ENCODE measurements around the gene UHRF1.

UHRF1 gene

DNA sequence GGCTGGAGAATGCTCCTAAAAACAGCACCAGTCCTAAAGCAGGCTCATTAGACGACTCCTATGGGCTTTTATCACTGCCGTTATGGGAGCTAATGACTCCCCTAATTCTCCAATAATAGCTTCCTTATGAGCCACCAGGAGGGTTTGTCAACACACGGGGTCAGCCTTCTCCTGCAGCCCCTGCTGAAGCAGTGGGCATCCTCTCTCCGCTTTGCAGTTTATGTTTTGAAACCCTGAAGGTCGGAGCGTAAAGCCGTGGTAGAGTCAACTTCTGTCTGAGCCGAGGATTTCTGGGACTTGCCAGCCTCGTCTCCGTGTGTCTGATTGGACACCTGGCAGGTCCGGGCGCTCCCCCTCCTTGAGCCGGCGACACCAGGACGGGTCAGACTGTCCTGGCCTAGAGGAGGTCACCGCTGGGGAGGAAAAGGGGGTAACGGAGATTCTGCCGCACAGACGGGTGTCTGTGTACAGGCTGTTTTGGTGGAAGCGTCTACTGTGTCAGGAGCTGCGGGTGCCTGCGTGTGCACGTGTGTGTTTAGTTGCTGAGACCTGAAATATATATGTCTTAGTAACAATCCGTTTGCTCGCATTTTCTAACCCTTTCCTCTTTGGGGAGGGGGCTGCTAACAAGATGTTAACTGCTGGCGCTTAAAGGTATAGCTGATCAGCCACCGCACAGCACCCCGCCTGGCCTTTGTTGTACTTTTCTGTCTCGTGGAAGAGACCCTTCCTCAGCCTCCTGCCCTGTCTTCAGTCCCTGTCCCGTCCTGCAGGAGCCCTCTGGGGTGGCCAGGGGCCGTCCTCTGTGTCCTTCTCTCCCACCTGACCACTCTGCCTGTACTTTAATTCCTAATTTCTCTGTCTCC, 61.5 kb downstream of the UHRF1 start:
- Histone ChIP-seq H3K4me2 (ENCODE audit: low read depth, low read length, poor library complexity, severe bottlenecking) (peak overlapping the region; percentile 99), H3K9ac (ENCODE audit: low read depth, low read length, poor library complexity, severe bottlenecking) (peak overlapping the region; percentile 90), H3K36me3 (ENCODE audit: insufficient read depth, low read length) (no peaks in the 10 kb centered on the region), H3K27me3 (ENCODE audit: insufficient read depth, low read length, poor library complexity, severe bottlenecking) (no peaks in the 10 kb centered on the region), H3K79me2 (ENCODE audit: insufficient read depth, low read length) (peaks cover 63% of the 10 kb centered on the region), H3K9me2 (replicated peaks; ENCODE audit: low read depth, low read length) (no peaks in the 10 kb centered on the region), H3K4me1 (ENCODE audit: insufficient read depth, low read length, poor library complexity, severe bottlenecking) (peaks cover 30% of the 10 kb centered on the region), H3K4me3 (ENCODE audit: low read length, poor library complexity, severe bottlenecking) (peak overlapping the region; percentile 88), H3F3A (ENCODE audit: low read depth) (0 out of 2 replicates have a peak, but pooled peaks cover 2% of the 10 kb centered on the region), H2AFZ (ENCODE audit: low read length) (no peak overlapping the region), H4K20me1 (ENCODE audit: insufficient read depth, low read length, poor library complexity, severe bottlenecking) (peaks cover 52% of the 10 kb centered on the region), H3K9me3 (ENCODE audit: insufficient read depth, low read depth, low read length) (no peaks in the 10 kb centered on the region)
- TF ChIP-seq, protein P1, sequence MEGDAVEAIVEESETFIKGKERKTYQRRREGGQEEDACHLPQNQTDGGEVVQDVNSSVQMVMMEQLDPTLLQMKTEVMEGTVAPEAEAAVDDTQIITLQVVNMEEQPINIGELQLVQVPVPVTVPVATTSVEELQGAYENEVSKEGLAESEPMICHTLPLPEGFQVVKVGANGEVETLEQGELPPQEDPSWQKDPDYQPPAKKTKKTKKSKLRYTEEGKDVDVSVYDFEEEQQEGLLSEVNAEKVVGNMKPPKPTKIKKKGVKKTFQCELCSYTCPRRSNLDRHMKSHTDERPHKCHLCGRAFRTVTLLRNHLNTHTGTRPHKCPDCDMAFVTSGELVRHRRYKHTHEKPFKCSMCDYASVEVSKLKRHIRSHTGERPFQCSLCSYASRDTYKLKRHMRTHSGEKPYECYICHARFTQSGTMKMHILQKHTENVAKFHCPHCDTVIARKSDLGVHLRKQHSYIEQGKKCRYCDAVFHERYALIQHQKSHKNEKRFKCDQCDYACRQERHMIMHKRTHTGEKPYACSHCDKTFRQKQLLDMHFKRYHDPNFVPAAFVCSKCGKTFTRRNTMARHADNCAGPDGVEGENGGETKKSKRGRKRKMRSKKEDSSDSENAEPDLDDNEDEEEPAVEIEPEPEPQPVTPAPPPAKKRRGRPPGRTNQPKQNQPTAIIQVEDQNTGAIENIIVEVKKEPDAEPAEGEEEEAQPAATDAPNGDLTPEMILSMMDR (conservative IDR thresholded peaks at IDR 0.05; ENCODE audit: low read length) = no peak
- TF ChIP-seq EZH2phosphoT487 (IDR thresholded peaks at IDR 0.05; ENCODE audit: borderline replicate concordance) = no peak

DNA sequence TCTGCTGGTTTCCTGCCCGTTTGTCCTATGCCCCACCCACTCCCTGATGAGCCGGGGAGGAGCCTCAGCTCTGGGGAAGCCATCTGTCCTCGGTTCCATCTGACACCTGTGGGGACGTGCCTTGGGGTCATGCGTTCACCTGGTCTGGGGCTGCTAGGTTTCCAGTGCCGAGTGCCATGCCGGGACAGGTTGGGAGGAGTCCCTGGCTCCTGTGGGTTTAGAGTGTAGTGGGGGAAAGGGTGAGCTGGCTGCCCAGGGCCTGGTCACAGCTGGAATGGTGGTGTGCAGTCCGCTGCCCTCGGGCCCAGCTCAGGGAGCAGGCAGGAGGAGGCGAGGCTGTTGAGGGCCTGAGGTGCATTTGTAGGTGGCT, 62.1 kb downstream of the UHRF1 start:
- Histone ChIP-seq H3K9ac (ENCODE audit: low read depth, low read length, poor library complexity, severe bottlenecking) (peak overlapping the region; percentile 90), H3K9me2 (replicated peaks; ENCODE audit: low read depth, low read length) (no peaks in the 10 kb centered on the region), H3K4me3 (ENCODE audit: low read length, poor library complexity, severe bottlenecking) (peak overlapping the region; percentile 88), H4K20me1 (ENCODE audit: insufficient read depth, low read length, poor library complexity, severe bottlenecking) (peaks cover 59% of the 10 kb centered on the region), H3K79me2 (ENCODE audit: insufficient read depth, low read length) (peaks cover 70% of the 10 kb centered on the region), H3F3A (ENCODE audit: low read depth) (no peaks in the 10 kb centered on the region), H3K9me3 (ENCODE audit: insufficient read depth, low read depth, low read length) (no peaks in the 10 kb centered on the region), H3K36me3 (ENCODE audit: insufficient read depth, low read length) (peaks cover 2% of the 10 kb centered on the region; the same call in 1 of the 2 replicates), H3K4me1 (ENCODE audit: insufficient read depth, low read length, poor library complexity, severe bottlenecking) (peaks cover 30% of the 10 kb centered on the region), H3K4me2 (ENCODE audit: low read depth, low read length, poor library complexity, severe bottlenecking) (peak overlapping the region; percentile 99), H3K27me3 (ENCODE audit: insufficient read depth, low read length, poor library complexity, severe bottlenecking) (no peaks in the 10 kb centered on the region), H2AFZ (ENCODE audit: low read length) (no peak overlapping the region)
- TF ChIP-seq EZH2phosphoT487 (IDR thresholded peaks at IDR 0.05; ENCODE audit: borderline replicate concordance) = no peak
- TF ChIP-seq, protein P1 (conservative IDR thresholded peaks at IDR 0.05; ENCODE audit: low read length) = no peak

DNA sequence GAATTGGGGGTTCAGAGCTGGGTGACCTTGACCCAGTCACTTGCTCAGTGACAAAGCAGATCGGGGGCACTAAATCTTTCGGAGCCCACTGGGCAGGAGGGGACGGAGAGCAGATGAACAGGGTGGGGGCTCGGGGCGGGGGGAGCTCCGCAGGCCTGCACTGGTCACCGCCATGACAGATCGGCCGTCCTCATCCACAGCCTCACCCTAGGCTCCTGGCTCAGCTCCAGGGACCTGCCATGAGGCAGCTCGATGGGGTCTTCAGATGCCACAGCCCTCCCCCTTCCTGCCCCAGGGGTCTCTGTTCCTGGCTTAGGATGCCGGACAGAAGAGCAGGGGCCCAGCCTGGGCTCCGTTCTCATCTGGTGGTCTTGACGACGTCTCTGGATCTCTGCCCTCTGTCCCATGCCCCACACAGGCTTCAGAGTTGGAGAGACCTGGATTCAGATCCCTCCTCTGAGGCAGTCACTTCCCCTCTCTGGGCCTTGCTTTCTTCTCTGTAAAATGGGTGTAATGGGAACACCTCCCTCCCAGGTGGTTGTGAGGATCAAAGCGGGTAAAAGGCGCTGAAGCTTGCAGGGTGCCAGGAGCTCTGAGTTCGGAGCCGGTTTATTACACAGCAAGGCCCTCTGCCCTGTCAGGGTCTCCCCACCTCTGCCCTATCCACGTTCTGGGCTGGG, 62.7 kb downstream of the UHRF1 start:
- no peaks in the 10 kb centered on the region for H3K9me2 ChIP-seq (replicated peaks; ENCODE audit: low read depth, low read length)
- peak overlapping the region; percentile 90 for H3K9ac ChIP-seq (ENCODE audit: low read depth, low read length, poor library complexity, severe bottlenecking)
- peaks cover 75% of the 10 kb centered on the region for H3K79me2 ChIP-seq (ENCODE audit: insufficient read depth, low read length)
- peaks cover 64% of the 10 kb centered on the region for H4K20me1 ChIP-seq (ENCODE audit: insufficient read depth, low read length, poor library complexity, severe bottlenecking)
- peak overlapping the region; percentile 99 for H3K4me2 ChIP-seq (ENCODE audit: low read depth, low read length, poor library complexity, severe bottlenecking)
- no peaks in the 10 kb centered on the region for H3K9me3 ChIP-seq (ENCODE audit: insufficient read depth, low read depth, low read length)
- peak overlapping the region; percentile 88 for H3K4me3 ChIP-seq (ENCODE audit: low read length, poor library complexity, severe bottlenecking)
- no peaks in the 10 kb centered on the region for H3K27me3 ChIP-seq (ENCODE audit: insufficient read depth, low read length, poor library complexity, severe bottlenecking)
- TF ChIP-seq, protein P1 (conservative IDR thresholded peaks at IDR 0.05; ENCODE audit: low read length) = no peak
- no peak for TF ChIP-seq EZH2phosphoT487 (IDR thresholded peaks at IDR 0.05; ENCODE audit: borderline replicate concordance)
- peaks cover 7% of the 10 kb centered on the region; the same call in 1 of the 2 replicates for H3K36me3 ChIP-seq (ENCODE audit: insufficient read depth, low read length)
- H2AFZ ChIP-seq (ENCODE audit: low read length) = no peak overlapping the region
- H3F3A ChIP-seq (ENCODE audit: low read depth) = no peaks in the 10 kb centered on the region
- H3K4me1 ChIP-seq (ENCODE audit: insufficient read depth, low read length, poor library complexity, severe bottlenecking) = peaks cover 30% of the 10 kb centered on the region
